Measurements from ENCODE around the gene JPH4.

- TF ChIP-seq CTCF (IDR thresholded peaks at IDR 0.05 in 4 of 5, conservative IDR thresholded peaks at IDR 0.05 in 1 of 5) (no peak), POLR2A (IDR thresholded peaks at IDR 0.05) (no peak)
These were observed 34.9 kb upstream of the JPH4 start for GRCh38 chr14:23613242-23614070.

Data from gastrocnemius medialis (tissue), 4 donors.